ENCODE measurements around the gene PODXL2. TPM values are rescaled to one million over a fixed set of nuclear protein-coding genes. Genes with fewer than 3 reads are reported as not detected.
"Not testable (repeated sequence)": the region's sequence is repeated elsewhere in the genome, so short reads cannot be mapped to it uniquely, and the experiment has no call there.

The PODXL2 gene
- total RNA-seq, 1 experiment from 2014 or later, result 84.7 TPM

GRCh38 chr3:127640042-127640355, 11.0 kb downstream of the PODXL2 start:
- H3K27me3 ChIP-seq, result no peaks in the 10 kb centered on the region
- peaks cover 11% of the 10 kb centered on the region; the same call in 1 of the 2 replicates for H3K36me3 ChIP-seq
- H3K4me3 ChIP-seq, result no peak overlapping the region
- no peak for DNase-seq
- no peaks in the 10 kb centered on the region; the same call in 1 of the 2 replicates for H3K9me3 ChIP-seq

GRCh38 chr3:127644641-127645370, 15.8 kb downstream of the PODXL2 start:
- Histone ChIP-seq H3K9me3 (no peaks in the 10 kb centered on the region; the same call in 1 of the 2 replicates), H3K36me3 (peaks cover 11% of the 10 kb centered on the region), H3K4me3 (no peak overlapping the region), H3K27me3 (no peaks in the 10 kb centered on the region)
- no peak for DNase-seq

- Histone ChIP-seq H3K4me3 (no peak overlapping the region), H3K36me3 (peaks cover 9% of the 10 kb centered on the region), H3K9me3 (no peaks in the 10 kb centered on the region; the same call in 1 of the 2 replicates), H3K27me3 (no peaks in the 10 kb centered on the region)
- DNase-seq, result no peak
Measured at GRCh38 chr3:127645371-127646015, 16.5 kb downstream of the PODXL2 start.

GRCh38 chr3:127646501-127647046, 17.6 kb downstream of the PODXL2 start:
- DNase-seq, result no peak
- Histone ChIP-seq H3K27me3 (no peaks in the 10 kb centered on the region), H3K36me3 (peaks cover 2% of the 10 kb centered on the region), H3K9me3 (no peaks in the 10 kb centered on the region), H3K4me3 (no peak overlapping the region)

- no peak overlapping the region for H3K4me3 ChIP-seq
- no peaks in the 10 kb centered on the region for H3K9me3 ChIP-seq
- no peaks in the 10 kb centered on the region for H3K27me3 ChIP-seq
- H3K36me3 ChIP-seq, result no peaks in the 10 kb centered on the region; the same call in none of the 2 replicates
- no peak for DNase-seq
Measured at GRCh38 chr3:127647166-127647844, 18.3 kb downstream of the PODXL2 start.

GRCh38 chr3:127647845-127648204, 18.8 kb downstream of the PODXL2 start:
- Histone ChIP-seq H3K9me3 (no peaks in the 10 kb centered on the region), H3K27me3 (no peaks in the 10 kb centered on the region), H3K36me3 (no peaks in the 10 kb centered on the region; the same call in none of the 2 replicates), H3K4me3 (no peak overlapping the region)
- no peak for DNase-seq

GRCh38 chr3:127650236-127650635, 21.3 kb downstream of the PODXL2 start:
- no peaks in the 10 kb centered on the region for H3K9me3 ChIP-seq
- no peak for DNase-seq
- no peaks in the 10 kb centered on the region for H3K27me3 ChIP-seq
- no peak overlapping the region for H3K4me3 ChIP-seq
- no peaks in the 10 kb centered on the region; the same call in none of the 2 replicates for H3K36me3 ChIP-seq

- no peaks in the 10 kb centered on the region; the same call in 1 of the 2 replicates for H3K36me3 ChIP-seq
- H3K27me3 ChIP-seq, result no peaks in the 10 kb centered on the region
- H3K4me3 ChIP-seq, result no peak overlapping the region
- no peak for DNase-seq
- no peaks in the 10 kb centered on the region for H3K9me3 ChIP-seq
Measured at GRCh38 chr3:127651516-127652172, 22.7 kb downstream of the PODXL2 start.

GRCh38 chr3:127652246-127652995, 23.4 kb downstream of the PODXL2 start:
- Histone ChIP-seq H3K27me3 (no peaks in the 10 kb centered on the region), H3K9me3 (no peaks in the 10 kb centered on the region), H3K36me3 (no peaks in the 10 kb centered on the region; the same call in 1 of the 2 replicates), H3K4me3 (no peak overlapping the region)
- DNase-seq, result peak; percentile 50

- no peaks in the 10 kb centered on the region; the same call in 1 of the 2 replicates for H3K36me3 ChIP-seq
- no peaks in the 10 kb centered on the region for H3K9me3 ChIP-seq
- H3K4me3 ChIP-seq, result no peak overlapping the region
- no peak for DNase-seq
- H3K27me3 ChIP-seq, result no peaks in the 10 kb centered on the region
Measured at GRCh38 chr3:127654374-127654773, 25.4 kb downstream of the PODXL2 start.

GRCh38 chr3:127654993-127655392, 26.0 kb downstream of the PODXL2 start:
- not testable (repeated sequence) for DNase-seq, H3K9me3 ChIP-seq, H3K27me3 ChIP-seq, H3K4me3 ChIP-seq, H3K36me3 ChIP-seq

- DNase-seq, result peak; percentile 52
- Histone ChIP-seq H3K36me3 (no peaks in the 10 kb centered on the region; the same call in 1 of the 2 replicates), H3K4me3 (no peak overlapping the region), H3K27me3 (no peaks in the 10 kb centered on the region), H3K9me3 (no peaks in the 10 kb centered on the region)
Measured at GRCh38 chr3:127655641-127656040, 26.7 kb downstream of the PODXL2 start.

- no peaks in the 10 kb centered on the region for H3K9me3 ChIP-seq
- DNase-seq, result no peak
- H3K27me3 ChIP-seq, result no peaks in the 10 kb centered on the region
- no peak overlapping the region for H3K4me3 ChIP-seq
- H3K36me3 ChIP-seq, result no peaks in the 10 kb centered on the region; the same call in 1 of the 2 replicates
Measured at GRCh38 chr3:127656906-127657305, 27.9 kb downstream of the PODXL2 start.

GRCh38 chr3:127658234-127658633, 29.2 kb downstream of the PODXL2 start:
- no peaks in the 10 kb centered on the region for H3K27me3 ChIP-seq
- no peak for DNase-seq
- H3K36me3 ChIP-seq, result no peaks in the 10 kb centered on the region; the same call in 1 of the 2 replicates
- no peak overlapping the region for H3K4me3 ChIP-seq
- H3K9me3 ChIP-seq, result no peaks in the 10 kb centered on the region

GRCh38 chr3:127660621-127661251, 31.8 kb downstream of the PODXL2 start:
- Histone ChIP-seq H3K4me3 (no peak overlapping the region), H3K27me3 (no peaks in the 10 kb centered on the region), H3K9me3 (no peaks in the 10 kb centered on the region), H3K36me3 (peaks cover 5% of the 10 kb centered on the region; the same call in 1 of the 2 replicates)
- no peak for DNase-seq

- no peak for DNase-seq
- Histone ChIP-seq H3K4me3 (no peak overlapping the region), H3K9me3 (no peaks in the 10 kb centered on the region), H3K36me3 (peaks cover 5% of the 10 kb centered on the region; the same call in 1 of the 2 replicates), H3K27me3 (no peaks in the 10 kb centered on the region)
Measured at GRCh38 chr3:127661600-127661999, 32.6 kb downstream of the PODXL2 start.
